ENCODE measurements around the gene ERCC6L2.

DNA sequence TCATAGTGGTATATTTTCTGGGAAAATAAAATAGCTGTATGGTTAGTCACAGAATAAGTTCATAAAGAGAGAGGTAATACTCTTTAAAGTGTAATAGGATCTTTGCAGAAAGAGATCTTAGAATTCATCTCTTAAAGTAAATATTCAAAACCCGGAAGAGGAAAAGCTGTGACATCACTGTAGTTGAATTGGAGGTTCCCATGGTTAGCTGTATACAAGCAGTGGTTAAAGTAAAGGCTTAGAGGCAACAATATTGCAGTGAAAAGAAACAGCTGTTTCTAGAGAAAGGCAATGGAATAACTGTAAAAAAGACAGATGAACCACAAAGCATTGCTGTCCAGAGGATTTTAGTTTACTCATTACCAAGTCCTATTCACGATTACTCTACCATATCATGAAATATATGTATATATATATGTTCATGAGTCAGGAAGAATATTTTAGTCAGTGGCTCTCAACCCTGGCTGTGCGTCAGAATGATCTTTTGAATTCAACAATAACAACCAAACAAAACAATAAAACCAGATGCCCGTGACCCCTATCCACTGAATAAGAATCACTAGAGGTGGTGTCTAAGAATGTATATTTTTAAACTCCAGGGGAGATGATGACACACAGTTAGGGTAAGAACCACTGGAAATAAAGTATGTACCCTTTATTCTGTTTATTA is 4.7 kb downstream of the ERCC6L2 start:
- TF ChIP-seq EZH2phosphoT487 (IDR thresholded peaks at IDR 0.05; ENCODE audit: borderline replicate concordance) (no peak), EZH2 (IDR thresholded peaks at IDR 0.05) (no peak), POLR2AphosphoS5 (IDR thresholded peaks at IDR 0.05; ENCODE audit: low read depth, low read length) (no peak), RAD21 (IDR thresholded peaks at IDR 0.05; ENCODE audit: low read depth) (no peak), POLR2A (IDR thresholded peaks at IDR 0.05; ENCODE audit: borderline replicate concordance, extremely low read depth, insufficient read depth, insufficient read length) (no peak), SIN3A (IDR thresholded peaks at IDR 0.05; ENCODE audit: low read depth) (no peak), SP1 (IDR thresholded peaks at IDR 0.05; ENCODE audit: low read depth) (no peak), ZNF274 (IDR thresholded peaks at IDR 0.05; ENCODE audit: low read depth, low read length) (no peak), ZFX (IDR thresholded peaks at IDR 0.05) (no peak), SRF (IDR thresholded peaks at IDR 0.05; ENCODE audit: low read depth) (no peak), FOSL1 (IDR thresholded peaks at IDR 0.05; ENCODE audit: low read depth) (no peak)
- TF ChIP-seq, protein P1, sequence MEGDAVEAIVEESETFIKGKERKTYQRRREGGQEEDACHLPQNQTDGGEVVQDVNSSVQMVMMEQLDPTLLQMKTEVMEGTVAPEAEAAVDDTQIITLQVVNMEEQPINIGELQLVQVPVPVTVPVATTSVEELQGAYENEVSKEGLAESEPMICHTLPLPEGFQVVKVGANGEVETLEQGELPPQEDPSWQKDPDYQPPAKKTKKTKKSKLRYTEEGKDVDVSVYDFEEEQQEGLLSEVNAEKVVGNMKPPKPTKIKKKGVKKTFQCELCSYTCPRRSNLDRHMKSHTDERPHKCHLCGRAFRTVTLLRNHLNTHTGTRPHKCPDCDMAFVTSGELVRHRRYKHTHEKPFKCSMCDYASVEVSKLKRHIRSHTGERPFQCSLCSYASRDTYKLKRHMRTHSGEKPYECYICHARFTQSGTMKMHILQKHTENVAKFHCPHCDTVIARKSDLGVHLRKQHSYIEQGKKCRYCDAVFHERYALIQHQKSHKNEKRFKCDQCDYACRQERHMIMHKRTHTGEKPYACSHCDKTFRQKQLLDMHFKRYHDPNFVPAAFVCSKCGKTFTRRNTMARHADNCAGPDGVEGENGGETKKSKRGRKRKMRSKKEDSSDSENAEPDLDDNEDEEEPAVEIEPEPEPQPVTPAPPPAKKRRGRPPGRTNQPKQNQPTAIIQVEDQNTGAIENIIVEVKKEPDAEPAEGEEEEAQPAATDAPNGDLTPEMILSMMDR (IDR thresholded peaks at IDR 0.05 in 2 of 3, conservative IDR thresholded peaks at IDR 0.05 in 1 of 3; ENCODE audit: borderline replicate concordance in 1 of 3, insufficient read depth in 1 of 3, low read depth in 2 of 3, low read length in 2 of 3): no peak
- TF ChIP-seq, protein P2, sequence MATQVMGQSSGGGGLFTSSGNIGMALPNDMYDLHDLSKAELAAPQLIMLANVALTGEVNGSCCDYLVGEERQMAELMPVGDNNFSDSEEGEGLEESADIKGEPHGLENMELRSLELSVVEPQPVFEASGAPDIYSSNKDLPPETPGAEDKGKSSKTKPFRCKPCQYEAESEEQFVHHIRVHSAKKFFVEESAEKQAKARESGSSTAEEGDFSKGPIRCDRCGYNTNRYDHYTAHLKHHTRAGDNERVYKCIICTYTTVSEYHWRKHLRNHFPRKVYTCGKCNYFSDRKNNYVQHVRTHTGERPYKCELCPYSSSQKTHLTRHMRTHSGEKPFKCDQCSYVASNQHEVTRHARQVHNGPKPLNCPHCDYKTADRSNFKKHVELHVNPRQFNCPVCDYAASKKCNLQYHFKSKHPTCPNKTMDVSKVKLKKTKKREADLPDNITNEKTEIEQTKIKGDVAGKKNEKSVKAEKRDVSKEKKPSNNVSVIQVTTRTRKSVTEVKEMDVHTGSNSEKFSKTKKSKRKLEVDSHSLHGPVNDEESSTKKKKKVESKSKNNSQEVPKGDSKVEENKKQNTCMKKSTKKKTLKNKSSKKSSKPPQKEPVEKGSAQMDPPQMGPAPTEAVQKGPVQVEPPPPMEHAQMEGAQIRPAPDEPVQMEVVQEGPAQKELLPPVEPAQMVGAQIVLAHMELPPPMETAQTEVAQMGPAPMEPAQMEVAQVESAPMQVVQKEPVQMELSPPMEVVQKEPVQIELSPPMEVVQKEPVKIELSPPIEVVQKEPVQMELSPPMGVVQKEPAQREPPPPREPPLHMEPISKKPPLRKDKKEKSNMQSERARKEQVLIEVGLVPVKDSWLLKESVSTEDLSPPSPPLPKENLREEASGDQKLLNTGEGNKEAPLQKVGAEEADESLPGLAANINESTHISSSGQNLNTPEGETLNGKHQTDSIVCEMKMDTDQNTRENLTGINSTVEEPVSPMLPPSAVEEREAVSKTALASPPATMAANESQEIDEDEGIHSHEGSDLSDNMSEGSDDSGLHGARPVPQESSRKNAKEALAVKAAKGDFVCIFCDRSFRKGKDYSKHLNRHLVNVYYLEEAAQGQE (IDR thresholded peaks at IDR 0.05; ENCODE audit: low read depth): no peak
- TF ChIP-seq, protein P3, sequence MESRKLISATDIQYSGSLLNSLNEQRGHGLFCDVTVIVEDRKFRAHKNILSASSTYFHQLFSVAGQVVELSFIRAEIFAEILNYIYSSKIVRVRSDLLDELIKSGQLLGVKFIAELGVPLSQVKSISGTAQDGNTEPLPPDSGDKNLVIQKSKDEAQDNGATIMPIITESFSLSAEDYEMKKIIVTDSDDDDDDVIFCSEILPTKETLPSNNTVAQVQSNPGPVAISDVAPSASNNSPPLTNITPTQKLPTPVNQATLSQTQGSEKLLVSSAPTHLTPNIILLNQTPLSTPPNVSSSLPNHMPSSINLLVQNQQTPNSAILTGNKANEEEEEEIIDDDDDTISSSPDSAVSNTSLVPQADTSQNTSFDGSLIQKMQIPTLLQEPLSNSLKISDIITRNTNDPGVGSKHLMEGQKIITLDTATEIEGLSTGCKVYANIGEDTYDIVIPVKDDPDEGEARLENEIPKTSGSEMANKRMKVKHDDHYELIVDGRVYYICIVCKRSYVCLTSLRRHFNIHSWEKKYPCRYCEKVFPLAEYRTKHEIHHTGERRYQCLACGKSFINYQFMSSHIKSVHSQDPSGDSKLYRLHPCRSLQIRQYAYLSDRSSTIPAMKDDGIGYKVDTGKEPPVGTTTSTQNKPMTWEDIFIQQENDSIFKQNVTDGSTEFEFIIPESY (IDR thresholded peaks at IDR 0.05; ENCODE audit: extremely low read depth, insufficient replicate concordance, low read length): no peak
